ENCODE results near the gene ZDHHC11.

- no peak for TF ChIP-seq CTCF (IDR thresholded peaks at IDR 0.05)
- TF ChIP-seq POLR2A (IDR thresholded peaks at IDR 0.05): no peak
These were observed 3.4 kb upstream of the ZDHHC11 start for GRCh38 chr5:854217-854616.
